ENCODE results near the gene RBM39.

Gene RBM39

DNA sequence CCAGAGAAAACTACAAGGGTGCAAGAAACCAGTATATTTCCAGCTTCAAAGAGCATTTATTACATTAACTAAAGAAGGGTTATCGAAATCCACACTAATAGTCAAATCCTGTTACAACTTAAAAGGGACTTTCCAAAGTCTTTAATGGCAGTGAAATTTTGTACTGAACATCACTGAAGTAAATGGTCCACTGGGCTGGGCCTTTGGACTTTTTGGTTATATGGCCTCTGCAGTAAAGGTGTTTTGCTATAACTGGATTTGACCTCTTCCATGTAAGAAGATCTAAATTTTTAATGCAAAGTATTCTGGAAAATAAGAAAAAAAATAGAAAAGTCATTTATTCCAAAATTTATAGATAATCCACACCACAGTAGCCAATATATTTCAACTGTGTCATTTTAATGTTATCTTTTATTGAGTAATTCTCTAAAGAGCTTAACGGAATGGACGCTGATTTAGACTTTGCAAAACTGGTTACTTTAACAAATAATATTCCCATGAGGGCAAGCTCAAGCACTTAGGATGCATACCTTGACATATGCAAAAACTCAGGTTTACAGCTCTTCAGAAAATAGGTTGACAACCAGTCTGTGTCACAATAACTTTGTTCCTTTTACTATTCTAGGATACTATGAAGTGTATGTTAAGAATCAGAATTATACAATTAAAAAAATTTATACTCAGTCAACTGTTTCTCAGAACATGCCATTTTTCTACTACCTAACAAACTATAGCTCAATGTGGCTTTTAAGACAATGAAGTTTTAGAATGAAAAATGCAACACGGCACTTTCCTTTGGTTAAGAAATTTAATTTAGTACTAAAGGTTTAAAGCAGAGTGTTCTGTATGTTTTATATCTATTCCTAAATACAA is 7.0 kb downstream of the RBM39 start:
- Histone ChIP-seq H3K4me3 (no peak overlapping the region), H3K27ac (no peak overlapping the region)
- DNase-seq (ENCODE audit: low spot score), result no peak
- TF ChIP-seq CTCF (IDR thresholded peaks at IDR 0.05), result no peak

- H3K27ac ChIP-seq, result no peak overlapping the region
- no peak overlapping the region for H3K4me3 ChIP-seq
- DNase-seq (ENCODE audit: low spot score), result no peak
- TF ChIP-seq CTCF (IDR thresholded peaks at IDR 0.05), result no peak
Observed at GRCh38 chr20:35734374-35734773, 7.7 kb downstream of the RBM39 start.

DNA sequence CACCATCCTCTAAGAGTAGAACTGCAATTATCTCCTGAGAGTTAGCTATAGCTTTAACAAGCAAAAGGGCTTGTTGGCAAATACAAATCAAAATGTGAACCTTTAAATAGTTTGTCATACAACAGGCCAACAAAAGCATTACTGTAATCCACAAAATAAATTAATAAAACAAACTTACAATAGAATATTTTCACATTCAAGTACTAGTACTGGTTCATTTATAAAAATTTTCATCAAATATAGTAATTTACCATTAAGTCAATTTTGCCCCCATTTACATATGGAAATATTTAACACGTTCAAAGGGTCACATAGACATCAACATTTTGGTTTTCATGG is 9.4 kb downstream of the RBM39 start:
- H3K4me3 ChIP-seq, result peak overlapping the region; percentile 16
- TF ChIP-seq CTCF (IDR thresholded peaks at IDR 0.05), result no peak
- H3K27ac ChIP-seq, result no peak overlapping the region
- no peak for DNase-seq (ENCODE audit: low spot score)

DNA sequence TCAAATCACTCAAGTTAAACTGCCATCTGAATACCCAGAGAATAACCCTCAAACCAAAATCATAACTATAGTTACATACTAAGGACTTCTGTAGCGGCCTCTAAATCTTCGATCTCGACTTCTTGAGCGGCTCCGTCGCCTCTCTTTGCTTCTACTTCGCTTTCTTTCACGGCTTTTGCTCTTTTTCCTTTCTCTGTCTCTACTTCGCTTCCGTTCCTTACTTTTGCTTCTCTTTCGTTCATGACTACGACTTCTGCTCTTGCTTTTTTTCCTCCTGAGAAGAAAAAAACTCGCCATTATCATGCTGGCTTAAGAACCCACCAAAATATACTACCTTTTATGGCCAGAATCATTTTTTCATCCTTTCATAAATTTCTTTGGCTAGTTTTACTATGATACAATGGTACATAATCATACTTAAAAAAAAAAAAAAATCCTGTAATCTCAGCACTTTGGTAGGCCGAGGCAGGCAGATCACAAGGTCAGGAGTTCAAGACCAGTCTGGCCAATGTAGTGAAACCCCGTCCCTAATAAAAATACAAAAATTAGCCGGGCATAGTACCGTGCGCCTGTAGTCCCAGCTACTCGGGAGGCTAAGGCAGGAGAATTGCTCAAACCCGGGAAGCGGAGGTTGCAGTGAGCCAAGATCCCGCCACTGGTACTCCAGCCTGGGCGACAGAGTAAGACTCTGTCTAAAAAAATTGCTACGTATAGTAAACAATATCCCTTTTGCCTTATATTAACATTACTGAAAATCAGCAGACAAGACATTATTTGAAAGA is 10.0 kb downstream of the RBM39 start:
- Histone ChIP-seq H3K27ac (no peak overlapping the region), H3K4me3 (peak overlapping the region; percentile 16)
- no peak for DNase-seq (ENCODE audit: low spot score)
- no peak for TF ChIP-seq CTCF (IDR thresholded peaks at IDR 0.05)

GRCh38 chr20:35731469-35731788 is 10.6 kb downstream of the RBM39 start:
- H3K4me3 ChIP-seq, result no peak overlapping the region
- no peak overlapping the region for H3K27ac ChIP-seq
- no peak for TF ChIP-seq CTCF (IDR thresholded peaks at IDR 0.05)
- no peak for DNase-seq (ENCODE audit: low spot score)

GRCh38 chr20:35730583-35731468 is 11.2 kb downstream of the RBM39 start:
- DNase-seq (ENCODE audit: low spot score), result no peak
- Histone ChIP-seq H3K4me3 (no peak overlapping the region), H3K27ac (no peak overlapping the region)
- no peak for TF ChIP-seq CTCF (IDR thresholded peaks at IDR 0.05)

Measured in coronary artery (tissue), 2 donors.